ENCODE measurements around the gene FRS2.

GRCh38 chr12:69589082-69589481 lies 118.9 kb downstream of the FRS2 start:
- TF ChIP-seq CTCF (IDR thresholded peaks at IDR 0.05), result no peak
- no peak for TF ChIP-seq EZH2 (IDR thresholded peaks at IDR 0.05; ENCODE audit: borderline replicate concordance, insufficient read depth, low read depth, low read length, poor library complexity, severe bottlenecking)
